CD4-positive, alpha-beta T cell treated with Interleukin-15 for 1 hour (primary cell): Measurements from ENCODE around the gene NAPEPLD.
"Not testable (repeated sequence)": the region's sequence is repeated elsewhere in the genome, so short reads cannot be mapped to it uniquely, and the experiment has no call there.

Experiments
- DNase-seq: peaks from one replicate; pipeline ENCODE4 v3.0.0-alpha.2; 2020

NAPEPLD gene

GRCh38 chr7:103143868-103144267 is 5.0 kb downstream of the NAPEPLD start:
- no peak for DNase-seq

DNA sequence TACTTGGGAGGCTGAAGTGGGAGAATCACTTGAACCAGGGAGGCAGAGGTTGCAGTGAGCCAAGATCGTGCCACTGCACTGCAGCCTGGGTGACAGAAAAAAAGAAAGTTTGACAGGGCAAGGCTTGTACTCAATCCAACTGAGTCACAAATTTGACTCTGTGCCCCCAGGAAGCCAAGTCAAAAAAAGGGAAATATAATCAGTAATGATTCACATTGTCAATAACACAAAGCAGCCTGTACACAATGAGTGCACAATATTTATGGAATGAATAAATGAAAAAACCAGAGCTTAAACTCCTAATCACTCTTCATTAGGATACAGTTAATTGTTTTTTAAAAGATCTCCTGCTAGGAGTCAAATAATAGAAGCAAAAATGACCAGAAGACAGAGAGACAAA is 6.4 kb downstream of the NAPEPLD start:
- no peak for DNase-seq

GRCh38 chr7:103141753-103142404 is 7.0 kb downstream of the NAPEPLD start:
- DNase-seq: no peak

- DNase-seq: no peak
Observed at GRCh38 chr7:103140685-103141084, 8.2 kb downstream of the NAPEPLD start.

DNA sequence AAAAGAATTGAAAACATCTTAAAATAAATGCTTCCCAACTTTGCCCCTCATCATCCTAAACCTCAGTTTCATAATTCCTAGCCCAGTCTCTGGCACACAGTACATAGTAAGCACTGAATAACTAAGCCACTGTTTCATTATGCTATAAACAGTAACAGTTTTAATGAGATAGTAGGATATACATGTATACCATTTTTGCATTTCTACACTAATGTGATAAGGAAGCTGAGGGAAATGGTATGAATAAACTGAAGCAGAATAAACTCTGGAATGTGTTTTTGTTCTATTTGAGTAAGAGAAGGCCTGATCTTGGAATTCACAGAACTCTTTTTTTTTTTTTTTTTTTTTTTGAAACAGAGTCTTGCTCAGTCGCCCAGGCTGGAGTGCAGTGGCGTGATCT is 8.8 kb downstream of the NAPEPLD start:
- DNase-seq: no peak

DNA sequence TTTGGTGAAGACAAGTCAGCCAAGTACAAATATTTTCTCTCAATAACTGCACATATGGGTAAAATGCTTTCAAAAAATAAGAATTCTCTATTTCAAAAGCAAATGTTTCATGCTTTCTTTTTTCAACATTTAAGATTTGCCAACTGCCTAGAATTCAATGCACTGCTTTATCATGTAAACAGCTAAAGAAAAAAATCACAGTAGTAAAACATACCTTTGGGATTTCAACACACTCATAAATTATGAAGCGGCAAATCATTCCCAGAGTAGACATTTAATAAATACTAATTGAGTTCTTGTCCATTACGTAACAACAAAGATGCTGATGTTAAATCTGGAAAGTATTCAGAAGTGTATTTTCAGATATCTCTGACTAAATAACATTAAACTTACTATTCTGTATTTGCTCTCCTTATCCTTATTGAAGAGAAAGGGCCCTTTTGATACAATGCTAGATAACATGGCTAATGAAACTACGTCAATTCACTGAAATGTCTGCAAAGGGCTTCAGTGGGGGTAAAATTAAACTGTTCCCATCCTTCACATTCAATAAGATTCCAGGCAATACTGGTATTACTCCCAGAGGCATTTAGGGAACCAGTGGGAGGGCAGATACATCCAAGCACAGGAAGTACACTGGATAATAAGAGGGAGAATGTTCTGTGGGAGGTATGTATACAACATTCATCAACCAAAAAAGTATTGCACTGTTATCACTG is 13.9 kb downstream of the NAPEPLD start:
- DNase-seq: no peak

- no peak for DNase-seq
Observed at GRCh38 chr7:103132995-103133688, 15.8 kb downstream of the NAPEPLD start.

DNA sequence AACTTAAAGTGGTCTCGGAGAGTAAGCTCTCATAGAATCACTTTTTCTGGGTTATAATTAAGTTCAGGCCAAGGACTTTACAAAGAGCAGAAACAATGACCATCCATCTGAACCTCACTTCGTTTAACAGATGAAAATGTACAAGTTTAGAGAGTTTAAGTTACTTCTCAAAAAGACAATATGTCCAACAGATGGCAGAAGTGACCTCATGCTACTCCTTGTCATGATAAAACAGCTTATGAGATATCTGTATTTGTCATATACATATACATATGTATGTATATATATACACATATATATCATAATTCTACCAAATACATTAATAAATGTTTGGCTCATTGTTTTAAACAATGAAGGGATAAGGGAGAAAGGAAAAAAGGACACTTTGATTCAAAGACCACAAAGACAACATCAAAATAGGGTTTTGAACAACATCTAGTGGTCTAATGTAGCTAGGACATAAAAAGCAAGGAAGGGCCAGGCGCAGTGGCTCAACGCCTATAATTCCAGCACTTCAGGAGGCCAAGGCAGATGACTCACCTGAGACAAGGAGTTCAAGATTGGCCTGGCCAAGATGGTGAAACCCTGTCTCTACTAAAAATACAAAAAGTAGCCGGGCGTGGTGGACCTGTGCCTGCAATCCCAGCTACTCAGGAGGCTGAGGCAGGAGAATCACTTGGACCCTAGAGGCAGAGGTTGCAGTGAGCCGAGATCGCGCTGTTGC is 17.8 kb downstream of the NAPEPLD start:
- DNase-seq: no peak

DNA sequence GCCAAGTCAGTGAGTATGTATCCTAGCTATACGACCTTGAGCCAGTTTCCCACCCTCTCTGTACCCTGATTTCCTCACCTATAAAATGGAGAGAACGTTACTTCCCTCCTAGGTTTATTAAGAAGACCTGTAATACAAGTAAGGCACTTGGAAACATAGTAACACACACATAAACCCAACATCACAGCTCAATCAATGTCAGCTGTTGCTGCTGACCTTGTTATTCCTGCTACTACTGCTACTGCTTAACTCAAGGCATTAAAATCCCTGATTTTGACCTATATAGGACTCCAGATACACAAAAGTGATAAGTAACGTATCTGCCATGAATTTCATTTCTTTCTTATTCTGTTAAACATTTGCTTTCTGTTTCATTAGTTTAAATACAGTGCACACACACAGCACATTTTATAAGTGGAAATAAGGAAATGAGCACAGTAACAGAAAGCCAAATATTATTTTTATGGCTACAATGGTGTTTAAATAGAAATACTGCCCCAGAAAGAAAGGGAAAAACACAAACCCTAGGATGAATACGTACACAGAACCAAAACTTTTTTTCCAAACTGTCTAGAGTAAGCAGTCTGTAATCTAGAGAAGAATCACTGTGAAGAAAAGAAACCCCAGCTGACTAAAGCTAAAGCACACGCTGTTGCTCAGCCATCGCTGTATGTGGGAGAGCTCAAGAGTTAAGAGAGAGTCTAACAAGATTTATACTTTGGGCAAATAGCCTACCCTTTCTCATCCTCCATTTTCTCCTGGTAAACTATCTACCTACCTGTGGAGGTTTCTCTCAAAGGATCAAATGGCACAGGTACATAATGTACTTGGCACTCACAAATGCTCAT is 19.0 kb downstream of the NAPEPLD start:
- no peak for DNase-seq

GRCh38 chr7:103127006-103127405 is 21.9 kb downstream of the NAPEPLD start:
- no peak for DNase-seq

DNA sequence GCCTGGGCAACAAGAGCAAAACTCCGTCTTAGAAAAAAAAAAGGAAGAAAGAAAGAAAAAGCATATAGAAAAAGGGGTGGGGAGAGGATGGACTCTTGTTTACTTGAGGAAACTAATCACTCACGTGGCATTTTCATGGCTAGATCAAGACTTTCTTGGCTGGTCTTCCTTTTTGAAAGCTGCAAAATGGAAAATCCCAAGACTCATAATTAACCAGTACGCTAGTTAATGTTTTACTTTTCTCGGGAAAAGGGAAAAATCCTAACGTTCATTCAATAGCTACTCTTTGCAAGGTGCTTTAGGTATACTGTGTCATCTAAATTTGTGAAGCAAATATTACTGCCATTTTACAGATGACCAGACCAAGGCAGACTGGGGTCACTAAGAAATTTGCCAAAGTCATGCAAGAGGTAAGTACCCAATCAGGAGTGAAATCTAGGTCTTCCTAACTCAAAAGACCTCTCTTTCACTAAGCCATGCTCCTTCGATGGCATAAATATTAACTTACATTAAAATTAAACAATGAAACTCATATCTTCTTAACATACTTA is 24.4 kb downstream of the NAPEPLD start:
- DNase-seq: no peak

DNA sequence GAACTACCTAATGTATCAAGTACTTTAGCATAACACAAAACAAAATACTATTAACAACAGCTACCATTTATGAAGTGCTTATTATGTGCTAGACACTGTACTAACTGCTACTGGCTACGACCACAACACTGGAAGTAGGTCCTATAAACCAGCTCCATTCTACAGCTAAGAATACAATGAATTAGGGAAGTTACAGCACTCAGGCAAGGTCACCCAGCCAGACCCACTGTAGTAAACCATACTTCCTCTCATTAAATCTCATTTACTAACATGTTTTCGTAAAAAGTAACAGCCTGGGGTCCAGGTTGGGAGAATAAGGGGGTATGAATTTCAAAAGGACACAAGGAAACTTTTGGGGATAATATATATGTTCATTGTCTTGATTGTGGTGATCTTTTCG is 25.4 kb downstream of the NAPEPLD start:
- no peak for DNase-seq

GRCh38 chr7:103121641-103122040 is 27.3 kb downstream of the NAPEPLD start:
- DNase-seq: no peak

DNA sequence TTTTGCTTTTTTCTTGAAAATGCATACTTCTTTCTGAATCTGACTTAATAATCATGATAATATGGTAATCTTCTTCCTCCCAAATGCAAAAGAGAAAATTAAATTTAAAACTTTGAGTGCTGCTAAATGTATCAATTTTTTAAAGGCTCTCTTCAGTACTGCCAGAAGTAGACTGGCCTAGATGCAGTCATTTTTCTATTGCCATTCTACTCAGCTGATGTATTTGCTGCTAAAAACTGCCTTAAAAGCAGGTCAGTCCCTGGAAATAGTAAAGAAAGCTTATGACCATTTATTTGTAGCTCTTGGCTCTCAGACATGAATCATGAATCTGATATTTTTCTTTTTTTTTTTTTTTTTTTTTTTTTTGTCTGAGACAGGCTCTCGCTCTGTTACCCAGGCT is 28.5 kb downstream of the NAPEPLD start:
- no peak for DNase-seq

DNA sequence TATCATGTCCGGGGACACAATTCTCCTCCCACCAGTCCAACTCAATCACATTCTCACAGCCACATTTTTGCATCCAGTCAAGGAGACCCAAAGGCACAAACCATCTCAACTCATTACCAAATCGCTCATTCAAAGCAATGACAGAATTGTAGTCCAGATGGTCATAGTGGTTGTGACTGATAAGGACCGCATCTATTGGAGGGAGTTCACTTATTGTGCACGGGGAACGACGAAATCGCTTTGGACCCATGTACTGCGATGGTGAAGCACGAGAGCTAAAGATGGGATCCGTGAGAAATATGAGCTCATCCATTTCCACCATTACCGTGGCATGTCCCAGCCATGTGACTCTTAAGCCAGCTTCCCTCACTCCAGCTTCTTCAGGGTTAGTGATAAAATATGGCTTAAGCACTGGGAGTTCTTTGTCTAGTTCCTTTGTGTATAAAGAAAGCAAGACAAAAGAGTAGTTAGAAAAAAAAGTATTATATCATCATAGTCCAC is 29.1 kb downstream of the NAPEPLD start:
- DNase-seq: no peak

GRCh38 chr7:103117465-103117864 is 31.4 kb downstream of the NAPEPLD start:
- no peak for DNase-seq

DNA sequence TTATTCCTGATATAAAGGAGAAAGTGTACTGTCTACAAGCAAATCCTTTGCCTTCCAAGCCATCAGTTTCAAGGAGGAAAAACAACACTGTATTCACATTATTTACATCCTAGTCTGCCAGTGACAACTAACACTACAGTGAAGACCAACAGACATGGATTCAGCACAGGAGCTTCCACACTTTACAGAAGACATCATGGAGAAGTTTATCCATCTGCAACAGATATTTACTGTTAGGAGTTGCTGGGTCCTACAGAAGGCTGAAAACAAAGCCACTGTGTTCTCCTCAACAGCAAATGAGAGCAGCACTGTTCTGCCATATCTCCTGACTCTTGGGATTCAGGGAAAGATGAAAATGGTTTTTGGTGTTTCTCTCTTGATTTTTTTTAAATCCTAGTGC is 31.9 kb downstream of the NAPEPLD start:
- DNase-seq: no peak

DNA sequence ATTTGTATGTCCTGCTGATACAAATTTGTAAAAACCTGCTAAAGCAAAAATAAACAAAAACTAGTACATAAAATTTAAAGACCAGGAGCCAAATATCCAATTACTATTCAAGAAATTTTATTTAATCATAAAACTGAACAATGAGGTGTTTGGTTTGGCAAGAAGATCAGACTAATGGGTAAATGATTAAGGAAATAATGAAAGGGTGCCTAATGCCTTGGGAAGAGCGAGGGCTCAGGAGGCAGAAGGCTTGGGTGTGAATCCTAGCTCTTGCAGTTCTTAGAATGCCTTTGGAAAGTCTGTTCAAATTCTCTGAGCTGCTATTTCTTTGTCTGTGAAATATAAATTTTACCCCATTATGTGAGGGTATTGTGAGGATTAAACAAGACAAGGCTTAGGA is 32.4 kb downstream of the NAPEPLD start:
- DNase-seq: no peak

- DNase-seq: no peak
Observed at GRCh38 chr7:103115771-103116170, 33.1 kb downstream of the NAPEPLD start.

DNA sequence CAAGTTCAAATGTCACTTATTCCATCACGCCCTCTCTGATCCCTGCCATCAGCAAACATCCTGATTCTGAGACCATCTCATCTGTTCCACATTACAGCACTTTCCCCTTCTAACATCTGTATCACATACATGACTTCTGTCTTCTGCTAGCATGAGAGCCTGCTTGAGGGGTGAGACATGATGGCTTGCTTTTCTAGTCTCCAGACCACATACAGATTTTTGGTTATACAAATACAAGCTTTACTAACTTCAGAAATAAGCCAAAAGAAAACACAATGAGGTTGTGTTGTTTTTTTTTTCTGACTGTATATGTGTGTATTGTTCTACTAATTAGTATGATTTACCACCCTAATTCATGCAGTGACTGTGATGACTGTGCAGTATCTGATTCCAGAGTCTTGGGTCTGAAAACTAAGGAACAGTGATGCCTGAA is 34.3 kb downstream of the NAPEPLD start:
- no peak for DNase-seq

- DNase-seq: no peak
Observed at GRCh38 chr7:103113164-103113563, 35.7 kb downstream of the NAPEPLD start.

- DNase-seq: not testable (repeated sequence)
Observed at GRCh38 chr7:103106703-103107070, 42.2 kb downstream of the NAPEPLD start.
